B cell (primary cell): ENCODE results near the gene SCN7A. TPM values are rescaled to one million over a fixed set of nuclear protein-coding genes. Genes with fewer than 3 reads are reported as not detected.

ENCODE experiments used
- ATAC-seq: fragments of 200-7000 bp; cut with Tn5 transposase; one replicate; pipeline ENCODE4 v1.10.0; 2021; ENCODE audit warnings: low read depth, mild to moderate bottlenecking, moderate number of reproducible peaks, moderate library complexity
- CTCF ChIA-PET: fragments of 350-600 bp; sonication (Branson Sonifier 250); formaldehyde crosslinking; loops from one replicate; lab custom pipeline; 2021; ENCODE audit warnings: antibody characterized with exemption, inconsistent platforms; lab: Charles Lee
- POLR2A ChIA-PET: fragments of 350-600 bp; sonication (Branson Sonifier 250); formaldehyde crosslinking; loops from one replicate; lab custom pipeline; 2021; ENCODE audit warnings: antibody characterized with exemption; lab: Charles Lee
- DNase-seq: peaks from one replicate; pipeline ENCODE4 v3.0.0; 2013
- H2AFZ ChIP-seq: 2 replicates; pipeline ENCODE4 v1.6.1; 2012; ENCODE audit warnings: mild to moderate bottlenecking, low read depth, low read length; ENCODE audit not compliant: insufficient read depth, poor library complexity, severe bottlenecking
- H3K27ac ChIP-seq, 2 donors: 1 replicate in 1 of 2; 2 replicates in 1 of 2; pipeline ENCODE4 v1.5.1; 2012 to 2013; ENCODE audit warnings: low read length in 2 of 2, mild to moderate bottlenecking in 2 of 2, moderate library complexity in 1 of 2
- H3K27me3 ChIP-seq, 4 experiments: fragments of 200-600 bp in 1 of 4; sonication (generic) in 1 of 4; replicated peaks in 1 of 4; 1 replicate in 2 of 4; 2 replicates in 2 of 4; pipeline versions ENCODE4 v1.6.1 to v1.7.0; 2013 to 2016; ENCODE audit warnings: low read length in 3 of 4, mild to moderate bottlenecking in 2 of 4, mixed read lengths in 1 of 4, moderate library complexity in 1 of 4; ENCODE audit not compliant: insufficient read depth in 4 of 4, control insufficient read depth in 3 of 4; ENCODE audit errors: control extremely low read depth in 1 of 4
- H3K36me3 ChIP-seq, 2 experiments: replicated peaks in 1 of 2; 1 replicate in 1 of 2; 2 replicates in 1 of 2; pipeline versions ENCODE4 v1.6.1 to v1.7.1; 2013; ENCODE audit warnings: low read length in 1 of 2; ENCODE audit not compliant: insufficient read depth in 2 of 2, control insufficient read depth in 1 of 2; ENCODE audit errors: control extremely low read depth in 1 of 2, extremely low read depth in 1 of 2
- H3K4me1 ChIP-seq, 2 donors: fragments of 200-600 bp in 1 of 2; sonication (generic) in 1 of 2; 1 replicate in 1 of 2; 2 replicates in 1 of 2; pipeline versions ENCODE4 v1.5.1 to v1.6.1; 2013 to 2017; ENCODE audit warnings: low read length in 2 of 2; ENCODE audit not compliant: control insufficient read depth in 2 of 2, insufficient read depth in 2 of 2
- H3K4me2 ChIP-seq: replicated peaks from 2 replicates; pipeline ENCODE3; 2012; ENCODE audit warnings: mild to moderate bottlenecking, low read depth, low read length; ENCODE audit not compliant: poor library complexity, severe bottlenecking
- H3K4me3 ChIP-seq, 5 experiments: fragments of 200-600 bp in 1 of 5; sonication (generic) in 1 of 5; 1 replicate in 3 of 5; 2 replicates in 2 of 5; pipeline versions ENCODE4 v1.5.1 to v1.7.0; 2011 to 2016; ENCODE audit warnings: low read length in 4 of 5, mild to moderate bottlenecking in 4 of 5, low read depth in 2 of 5, control low read depth in 1 of 5, moderate library complexity in 1 of 5; ENCODE audit not compliant: insufficient read depth in 1 of 5; ENCODE audit errors: control extremely low read depth in 1 of 5, extremely low read depth in 1 of 5
- H3K79me2 ChIP-seq: fragments of 200-600 bp; sonication (generic); one replicate; pipeline ENCODE4 v1.6.0; 2016; ENCODE audit warnings: low read length; ENCODE audit not compliant: control insufficient read depth, insufficient read depth
- H3K9ac ChIP-seq: fragments of 200-600 bp; sonication (generic); 2 replicates; pipeline ENCODE4 v1.6.1; 2017; ENCODE audit warnings: mild to moderate bottlenecking, low read length, moderate library complexity
- H3K9me3 ChIP-seq, 3 donors: one replicate each; pipeline versions ENCODE4 v1.6.1 to v1.7.1; 2013; ENCODE audit warnings: low read length in 2 of 3; ENCODE audit not compliant: control insufficient read depth in 2 of 3, insufficient read depth in 1 of 3; ENCODE audit errors: control extremely low read depth in 1 of 3
- H4K20me1 ChIP-seq: 2 replicates; pipeline ENCODE4 v1.6.0; 2012; ENCODE audit warnings: mild to moderate bottlenecking, low read length; ENCODE audit not compliant: insufficient read depth, control insufficient read depth, poor library complexity, severe bottlenecking
- H3K27ac Mint-ChIP-seq: one replicate; pipeline ENCODE4 v1.8.0; 2021; ENCODE audit warnings: mixed read lengths
- H3K27me3 Mint-ChIP-seq: one replicate; pipeline ENCODE4 v1.8.0; 2021; ENCODE audit warnings: mixed read lengths
- H3K4me1 Mint-ChIP-seq: one replicate; pipeline ENCODE4 v1.8.0; 2021; ENCODE audit warnings: mixed read lengths
- H3K4me3 Mint-ChIP-seq: one replicate; pipeline ENCODE4 v1.8.0; 2021; ENCODE audit warnings: mixed read lengths
- H3K9me3 Mint-ChIP-seq: one replicate; pipeline ENCODE4 v1.8.0; 2022; ENCODE audit warnings: mixed read lengths; ENCODE audit not compliant: insufficient read depth
- CTCF ChIP-seq: fragments of 200-600 bp; IDR thresholded peaks from one replicate; pipeline ENCODE4 v1.8.0; 2022; ENCODE audit warnings: antibody characterized with exemption, mild to moderate bottlenecking
- EZH2 ChIP-seq: IDR thresholded peaks from 2 replicates; pipeline ENCODE4 v1.6.1; 2012; ENCODE audit warnings: borderline replicate concordance, low read depth, mild to moderate bottlenecking, moderate library complexity, low read length; ENCODE audit not compliant: insufficient read depth, poor library complexity, severe bottlenecking
- WGBS: methylation state at CpG from one replicate; pipeline ENCODE4 v1.1.5; 2013; ENCODE audit warnings: missing lambda C conversion rate; ENCODE audit not compliant: insufficient coverage; 5-methylcytosine and 5-hydroxymethylcytosine counted together
- intact Hi-C: fragments of 100-400 bp; cut with micrococcal nuclease; formaldehyde crosslinking; loops from one replicate; pipeline ENCODE4 v1.10.0; 2022
- polyA plus RNA-seq: library from polyadenylated mRNA; depleted of rRNA; stranded (reverse); fragments of >200 nt; gene quantifications from 2 replicates; pipeline ENCODE4 v1.2.3, GENCODE V29; 2012
- total RNA-seq, 2 donors: library from RNA; stranded (reverse); fragments of 120-200 nt in 1 of 2; gene quantifications; 1 replicate in 1 of 2; 2 replicates in 1 of 2; pipeline versions ENCODE4 v1.2.3 to v1.2.4, GENCODE V29; 2013 to 2022

Gene SCN7A
- total and polyA plus RNA-seq, 2 donors (not counting 1 experiment from before 2014, with no cell fraction given), result not detected

- no peak overlapping the region for H3K4me3 Mint-ChIP-seq
- no peaks in the 10 kb centered on the region for H3K36me3 ChIP-seq
- no peak overlapping the region for H3K4me2 ChIP-seq
- H3K27ac Mint-ChIP-seq, result no peak overlapping the region
- CTCF ChIA-PET, result no interaction called here
- POLR2A ChIA-PET, result no interaction called here
- intact Hi-C loops, result no loop called here
- H3K4me1 ChIP-seq, result peaks cover 11 to 13% of the 10 kb centered on the region in 2 donors
- peaks cover 14% of the 10 kb centered on the region for H3K4me1 Mint-ChIP-seq
- H3K79me2 ChIP-seq, result no peaks in the 10 kb centered on the region
- no peak overlapping the region for H3K4me3 ChIP-seq
- TF ChIP-seq CTCF, result no peak
- TF ChIP-seq EZH2, result no peak
- no peak overlapping the region for H3K9ac ChIP-seq
- peaks cover 0 to 15% (median 4%) of the 10 kb centered on the region in 4 experiments for H3K27me3 ChIP-seq
- H4K20me1 ChIP-seq, result no peaks in the 10 kb centered on the region
- H3K9me3 Mint-ChIP-seq, result no peaks in the 10 kb centered on the region
- H2AFZ ChIP-seq, result no peak overlapping the region
- H3K27me3 Mint-ChIP-seq, result peaks cover 41% of the 10 kb centered on the region
- whole genome bisulfite sequencing, result no CpG with 5 or more reads among the region's 2 CpGs
- DNase-seq, result no peak
- no peak for ATAC-seq
- H3K27ac ChIP-seq, result no peak overlapping the region
- no peaks in the 10 kb centered on the region for H3K9me3 ChIP-seq
These were observed 117.2 kb downstream of the SCN7A start for GRCh38 chr2:166376873-166377272.

DNA sequence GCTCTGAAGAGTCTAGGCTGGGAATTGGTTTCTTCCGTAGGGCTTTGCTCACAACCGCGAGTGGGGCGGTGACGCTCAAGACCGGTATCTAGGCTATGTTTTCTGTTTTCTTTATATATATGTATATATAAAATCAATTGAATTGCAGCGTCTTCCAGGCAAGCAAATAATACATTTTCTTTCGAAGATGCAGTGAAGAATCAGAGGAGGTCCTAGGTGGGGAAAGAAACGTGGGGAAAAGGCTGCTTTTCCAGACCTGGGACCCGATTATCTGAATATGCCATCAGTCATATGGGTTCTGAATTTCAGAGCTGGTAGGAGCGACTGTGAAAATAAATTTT is 117.6 kb downstream of the SCN7A start:
- Histone ChIP-seq H3K27me3 (peaks cover 0 to 15% (median 4%) of the 10 kb centered on the region in 4 experiments), H3K4me1 (peaks cover 11 to 13% of the 10 kb centered on the region in 2 donors), H3K9me3 (no peaks in the 10 kb centered on the region), H2AFZ (no peak overlapping the region), H3K9ac (no peak overlapping the region), H3K79me2 (no peaks in the 10 kb centered on the region), H3K4me2 (peak overlapping the region; percentile 66), H3K36me3 (no peaks in the 10 kb centered on the region), H3K4me3 (no peak overlapping the region), H3K27ac (no peak overlapping the region), H4K20me1 (no peaks in the 10 kb centered on the region)
- 31% methylated on average over 3 of the region's 11 CpGs for whole genome bisulfite sequencing
- peaks cover 41% of the 10 kb centered on the region for H3K27me3 Mint-ChIP-seq
- POLR2A ChIA-PET, result no interaction called here
- H3K4me1 Mint-ChIP-seq, result peaks cover 14% of the 10 kb centered on the region
- H3K4me3 Mint-ChIP-seq, result peak overlapping the region; percentile 68
- intact Hi-C loops, result no loop called here
- ATAC-seq (no peak), DNase-seq (no peak)
- no peak for TF ChIP-seq CTCF
- no peak for TF ChIP-seq EZH2
- no peak overlapping the region for H3K27ac Mint-ChIP-seq
- CTCF ChIA-PET, result no interaction called here
- H3K9me3 Mint-ChIP-seq, result no peaks in the 10 kb centered on the region
